Measurements from ENCODE around the gene SPDYE16.
"Not testable (repeated sequence)": the region's sequence is repeated elsewhere in the genome, so short reads cannot be mapped to it uniquely, and the experiment has no call there.

The SPDYE16 gene

GRCh38 chr7:76543197-76543596, at the start of gene SPDYE16:
Gene SPDYE16, minus strand, starts transcription at chr7:76543297. Its CDS starts 1,838 bp downstream, at chr7:76541459.
- intact Hi-C loops (cut with micrococcal nuclease); H3K4me1 Mint-ChIP-seq (ENCODE audit: low read depth); H3K27ac Mint-ChIP-seq; H3K9me3 Mint-ChIP-seq; H3K27me3 Mint-ChIP-seq; H3K36me3 Mint-ChIP-seq (ENCODE audit: low read depth); H3K4me3 Mint-ChIP-seq: not testable (repeated sequence)

- H3K9me3 Mint-ChIP-seq; H3K4me3 Mint-ChIP-seq; H3K36me3 Mint-ChIP-seq (ENCODE audit: low read depth); intact Hi-C loops (cut with micrococcal nuclease); H3K27me3 Mint-ChIP-seq: not testable (repeated sequence)
- peaks cover 33% of the 10 kb centered on the region for H3K4me1 Mint-ChIP-seq (ENCODE audit: low read depth)
- peak overlapping the region; percentile 34 for H3K27ac Mint-ChIP-seq
Measured at GRCh38 chr7:76592694-76593093, 49.6 kb upstream of the SPDYE16 start.

- H3K27me3 Mint-ChIP-seq; H3K27ac Mint-ChIP-seq; intact Hi-C loops (cut with micrococcal nuclease); H3K9me3 Mint-ChIP-seq; H3K4me3 Mint-ChIP-seq; H3K36me3 Mint-ChIP-seq (ENCODE audit: low read depth): not testable (repeated sequence)
- peaks cover 42% of the 10 kb centered on the region for H3K4me1 Mint-ChIP-seq (ENCODE audit: low read depth)
Measured at GRCh38 chr7:76591602-76592304, 48.7 kb upstream of the SPDYE16 start.

GRCh38 chr7:76591033-76591432, 47.9 kb upstream of the SPDYE16 start:
- H3K27ac Mint-ChIP-seq; H3K36me3 Mint-ChIP-seq (ENCODE audit: low read depth); H3K4me3 Mint-ChIP-seq; H3K27me3 Mint-ChIP-seq; intact Hi-C loops (cut with micrococcal nuclease); H3K9me3 Mint-ChIP-seq: not testable (repeated sequence)
- peaks cover 42% of the 10 kb centered on the region for H3K4me1 Mint-ChIP-seq (ENCODE audit: low read depth)

GRCh38 chr7:76588586-76588985, 45.5 kb upstream of the SPDYE16 start:
- H3K27ac Mint-ChIP-seq; H3K36me3 Mint-ChIP-seq (ENCODE audit: low read depth); H3K4me3 Mint-ChIP-seq; intact Hi-C loops (cut with micrococcal nuclease); H3K9me3 Mint-ChIP-seq; H3K27me3 Mint-ChIP-seq: not testable (repeated sequence)
- H3K4me1 Mint-ChIP-seq (ENCODE audit: low read depth), result peaks cover 40% of the 10 kb centered on the region

GRCh38 chr7:76586585-76587315, 43.7 kb upstream of the SPDYE16 start:
- H3K9me3 Mint-ChIP-seq; H3K27me3 Mint-ChIP-seq; H3K4me3 Mint-ChIP-seq; H3K27ac Mint-ChIP-seq; intact Hi-C loops (cut with micrococcal nuclease): not testable (repeated sequence)
- H3K36me3 Mint-ChIP-seq (ENCODE audit: low read depth), result peaks cover 11% of the 10 kb centered on the region
- H3K4me1 Mint-ChIP-seq (ENCODE audit: low read depth), result peaks cover 39% of the 10 kb centered on the region

GRCh38 chr7:76583636-76584281, 40.7 kb upstream of the SPDYE16 start:
- Mint-ChIP-seq H3K4me1 (ENCODE audit: low read depth) (peaks cover 26% of the 10 kb centered on the region), H3K27ac (peak overlapping the region; percentile 74)
- H3K4me3 Mint-ChIP-seq; H3K36me3 Mint-ChIP-seq (ENCODE audit: low read depth); H3K9me3 Mint-ChIP-seq; H3K27me3 Mint-ChIP-seq; intact Hi-C loops (cut with micrococcal nuclease): not testable (repeated sequence)

GRCh38 chr7:76582848-76583631, 39.9 kb upstream of the SPDYE16 start:
- H3K4me3 Mint-ChIP-seq; H3K27me3 Mint-ChIP-seq; H3K9me3 Mint-ChIP-seq; H3K36me3 Mint-ChIP-seq (ENCODE audit: low read depth); intact Hi-C loops (cut with micrococcal nuclease): not testable (repeated sequence)
- peaks cover 22% of the 10 kb centered on the region for H3K4me1 Mint-ChIP-seq (ENCODE audit: low read depth)
- H3K27ac Mint-ChIP-seq, result peak overlapping the region; percentile 74

GRCh38 chr7:76575919-76576655, 33.0 kb upstream of the SPDYE16 start:
- H3K9me3 Mint-ChIP-seq; H3K27ac Mint-ChIP-seq; H3K4me1 Mint-ChIP-seq (ENCODE audit: low read depth); H3K27me3 Mint-ChIP-seq; H3K4me3 Mint-ChIP-seq; intact Hi-C loops (cut with micrococcal nuclease): not testable (repeated sequence)
- peaks cover 11% of the 10 kb centered on the region for H3K36me3 Mint-ChIP-seq (ENCODE audit: low read depth)

GRCh38 chr7:76575431-76575830, 32.3 kb upstream of the SPDYE16 start:
- H3K4me1 Mint-ChIP-seq (ENCODE audit: low read depth); H3K4me3 Mint-ChIP-seq; H3K9me3 Mint-ChIP-seq; H3K27ac Mint-ChIP-seq; intact Hi-C loops (cut with micrococcal nuclease); H3K27me3 Mint-ChIP-seq: not testable (repeated sequence)
- H3K36me3 Mint-ChIP-seq (ENCODE audit: low read depth), result peaks cover 14% of the 10 kb centered on the region

- peaks cover 20% of the 10 kb centered on the region for H3K36me3 Mint-ChIP-seq (ENCODE audit: low read depth)
- H3K4me3 Mint-ChIP-seq; H3K4me1 Mint-ChIP-seq (ENCODE audit: low read depth); H3K27me3 Mint-ChIP-seq; H3K9me3 Mint-ChIP-seq; H3K27ac Mint-ChIP-seq; intact Hi-C loops (cut with micrococcal nuclease): not testable (repeated sequence)
Measured at GRCh38 chr7:76572296-76572695, 29.2 kb upstream of the SPDYE16 start.

GRCh38 chr7:76570324-76570775, 27.3 kb upstream of the SPDYE16 start:
- H3K4me1 Mint-ChIP-seq (ENCODE audit: low read depth); H3K9me3 Mint-ChIP-seq; H3K4me3 Mint-ChIP-seq: not testable (repeated sequence)

GRCh38 chr7:76568742-76569141, 25.6 kb upstream of the SPDYE16 start:
- H3K4me3 Mint-ChIP-seq; H3K9me3 Mint-ChIP-seq; H3K4me1 Mint-ChIP-seq (ENCODE audit: low read depth); intact Hi-C loops (cut with micrococcal nuclease); H3K27ac Mint-ChIP-seq; H3K27me3 Mint-ChIP-seq: not testable (repeated sequence)
- H3K36me3 Mint-ChIP-seq (ENCODE audit: low read depth), result peaks cover 40% of the 10 kb centered on the region

More at GRCh38 chr7:76570324-76570775, 27.3 kb upstream of the SPDYE16 start:
- H3K27ac Mint-ChIP-seq; intact Hi-C loops (cut with micrococcal nuclease); H3K27me3 Mint-ChIP-seq: not testable (repeated sequence)
- peaks cover 35% of the 10 kb centered on the region for H3K36me3 Mint-ChIP-seq (ENCODE audit: low read depth)
